CD4-positive, alpha-beta T cell treated with Interferon alpha-2 for 1 hour (primary cell): ENCODE measurements around the gene AGAP1.

Source experiments
- DNase-seq, 2 donors: peaks; one replicate each; pipeline ENCODE4 v3.0.0-alpha.2; 2020 to 2022

The AGAP1 gene

GRCh38 chr2:235553291-235553690 is 59.4 kb downstream of the AGAP1 start:
- no peak for DNase-seq

GRCh38 chr2:235553696-235554100 is 59.9 kb downstream of the AGAP1 start:
- DNase-seq, result no peak

GRCh38 chr2:235554385-235554784 is 60.5 kb downstream of the AGAP1 start:
- DNase-seq, result no peak

GRCh38 chr2:235554936-235555335 is 61.1 kb downstream of the AGAP1 start:
- no peak for DNase-seq

GRCh38 chr2:235555371-235555770 is 61.5 kb downstream of the AGAP1 start:
- DNase-seq, result no peak

- no peak for DNase-seq
Observed at GRCh38 chr2:235556086-235556485, 62.2 kb downstream of the AGAP1 start.

GRCh38 chr2:235556901-235557300 is 63.1 kb downstream of the AGAP1 start:
- DNase-seq, result no peak

GRCh38 chr2:235557903-235558302 is 64.1 kb downstream of the AGAP1 start:
- no peak for DNase-seq

- DNase-seq, result no peak
Observed at GRCh38 chr2:235558572-235558971, 64.7 kb downstream of the AGAP1 start.

- DNase-seq, result no peak
Observed at GRCh38 chr2:235560345-235560744, 66.5 kb downstream of the AGAP1 start.

- DNase-seq, result no peak
Observed at GRCh38 chr2:235561450-235561849, 67.6 kb downstream of the AGAP1 start.

- no peak for DNase-seq
Observed at GRCh38 chr2:235562065-235562747, 68.4 kb downstream of the AGAP1 start.

- DNase-seq, result no peak
Observed at GRCh38 chr2:235563056-235563910, 69.4 kb downstream of the AGAP1 start.

GRCh38 chr2:235564066-235564465 is 70.2 kb downstream of the AGAP1 start:
- no peak for DNase-seq

GRCh38 chr2:235564884-235565530 is 71.2 kb downstream of the AGAP1 start:
- no peak for DNase-seq

- DNase-seq, result no peak
Observed at GRCh38 chr2:235566415-235566814, 72.6 kb downstream of the AGAP1 start.

- DNase-seq, result no peak
Observed at GRCh38 chr2:235566931-235567495, 73.2 kb downstream of the AGAP1 start.

- no peak for DNase-seq
Observed at GRCh38 chr2:235567842-235568241, 74.0 kb downstream of the AGAP1 start.

- DNase-seq, result no peak
Observed at GRCh38 chr2:235568431-235568830, 74.6 kb downstream of the AGAP1 start.

- DNase-seq, result no peak
Observed at GRCh38 chr2:235569837-235570236, 76.0 kb downstream of the AGAP1 start.

- DNase-seq, result no peak
Observed at GRCh38 chr2:235570256-235570655, 76.4 kb downstream of the AGAP1 start.

- no peak for DNase-seq
Observed at GRCh38 chr2:235570966-235571692, 77.3 kb downstream of the AGAP1 start.

- no peak for DNase-seq
Observed at GRCh38 chr2:235572592-235572991, 78.7 kb downstream of the AGAP1 start.
